CD4-positive, alpha-beta T cell treated with Interleukin-4 for 1 hour (primary cell): ENCODE results near the gene ENTPD3.

ENCODE experiments used
- DNase-seq, 2 donors: peaks; one replicate each; pipeline ENCODE4 v3.0.0-alpha.2; 2020 to 2022

Gene ENTPD3, protein sequence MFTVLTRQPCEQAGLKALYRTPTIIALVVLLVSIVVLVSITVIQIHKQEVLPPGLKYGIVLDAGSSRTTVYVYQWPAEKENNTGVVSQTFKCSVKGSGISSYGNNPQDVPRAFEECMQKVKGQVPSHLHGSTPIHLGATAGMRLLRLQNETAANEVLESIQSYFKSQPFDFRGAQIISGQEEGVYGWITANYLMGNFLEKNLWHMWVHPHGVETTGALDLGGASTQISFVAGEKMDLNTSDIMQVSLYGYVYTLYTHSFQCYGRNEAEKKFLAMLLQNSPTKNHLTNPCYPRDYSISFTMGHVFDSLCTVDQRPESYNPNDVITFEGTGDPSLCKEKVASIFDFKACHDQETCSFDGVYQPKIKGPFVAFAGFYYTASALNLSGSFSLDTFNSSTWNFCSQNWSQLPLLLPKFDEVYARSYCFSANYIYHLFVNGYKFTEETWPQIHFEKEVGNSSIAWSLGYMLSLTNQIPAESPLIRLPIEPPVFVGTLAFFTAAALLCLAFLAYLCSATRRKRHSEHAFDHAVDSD

GRCh38 chr3:40387001-40387894 is at the start of gene ENTPD3:
ENTPD3 (plus strand) TSS chr3:40387184; CDS start chr3:40388058, 874 bp downstream.
- DNase-seq: peak in 1 of 2 donors; percentile 14

GRCh38 chr3:40339871-40340270 is 47.1 kb upstream of the ENTPD3 start:
- DNase-seq: no peak

- no peak for DNase-seq
These were observed 46.3 kb upstream of the ENTPD3 start for GRCh38 chr3:40340541-40341170.

DNA sequence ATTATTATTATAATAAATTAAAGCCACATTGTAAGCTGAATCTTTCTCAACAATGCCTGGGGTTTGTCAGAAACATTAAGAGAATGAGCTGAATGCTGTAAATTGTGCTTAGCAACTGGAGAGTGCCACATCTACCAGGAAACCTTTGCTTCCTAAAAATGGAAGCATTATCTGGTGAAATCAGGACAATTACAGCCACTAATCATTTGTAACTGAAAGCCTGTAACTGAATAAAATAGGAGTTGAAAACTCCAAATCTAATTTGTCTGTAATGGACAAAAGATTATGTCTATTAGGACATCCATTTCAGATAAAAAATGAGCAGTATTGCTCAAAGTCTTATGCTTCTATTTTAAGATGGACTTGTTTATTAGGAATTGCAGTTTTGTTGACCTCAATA is 45.3 kb upstream of the ENTPD3 start:
- no peak for DNase-seq

- DNase-seq: no peak
These were observed 36.5 kb upstream of the ENTPD3 start for GRCh38 chr3:40350529-40350928.

- no peak for DNase-seq
These were observed 31.6 kb upstream of the ENTPD3 start for GRCh38 chr3:40355410-40355809.

DNA sequence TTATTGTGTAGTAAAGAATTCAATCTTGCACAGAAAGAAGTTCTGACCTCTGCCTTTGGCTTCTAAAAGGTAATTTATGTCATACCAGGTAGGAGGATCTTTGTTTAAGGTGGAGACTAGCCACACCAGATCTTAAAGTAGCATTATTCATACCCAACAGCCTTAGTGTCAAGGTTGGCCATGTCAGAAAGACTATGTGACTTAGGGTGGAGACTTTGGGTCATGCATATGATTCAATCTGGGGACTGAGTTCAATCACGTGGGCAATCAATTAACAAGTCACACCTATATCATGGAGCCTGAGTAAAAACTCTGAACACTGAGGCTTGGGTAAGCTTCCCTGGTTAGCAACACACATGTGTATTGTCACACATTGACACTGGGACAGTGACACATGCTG is 28.5 kb upstream of the ENTPD3 start:
- no peak for DNase-seq

DNA sequence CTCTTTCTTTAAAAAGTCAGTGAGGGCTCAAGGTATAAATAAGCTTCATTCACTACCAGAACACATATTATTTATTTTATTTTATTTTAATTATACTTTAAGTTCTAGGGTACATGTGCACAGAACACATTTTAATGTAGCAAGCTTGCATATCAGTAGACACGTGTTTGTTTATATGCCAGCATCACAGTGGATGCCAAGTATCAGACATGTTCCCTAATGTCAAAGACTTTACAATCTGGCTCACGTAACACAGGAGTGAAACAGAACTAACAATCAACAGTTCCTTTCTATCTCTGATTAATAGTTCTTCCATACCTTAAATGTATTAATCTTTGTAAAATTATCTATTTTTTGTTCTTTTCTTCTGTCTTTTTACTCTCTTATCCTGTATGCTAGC is 23.3 kb upstream of the ENTPD3 start:
- DNase-seq: no peak

DNA sequence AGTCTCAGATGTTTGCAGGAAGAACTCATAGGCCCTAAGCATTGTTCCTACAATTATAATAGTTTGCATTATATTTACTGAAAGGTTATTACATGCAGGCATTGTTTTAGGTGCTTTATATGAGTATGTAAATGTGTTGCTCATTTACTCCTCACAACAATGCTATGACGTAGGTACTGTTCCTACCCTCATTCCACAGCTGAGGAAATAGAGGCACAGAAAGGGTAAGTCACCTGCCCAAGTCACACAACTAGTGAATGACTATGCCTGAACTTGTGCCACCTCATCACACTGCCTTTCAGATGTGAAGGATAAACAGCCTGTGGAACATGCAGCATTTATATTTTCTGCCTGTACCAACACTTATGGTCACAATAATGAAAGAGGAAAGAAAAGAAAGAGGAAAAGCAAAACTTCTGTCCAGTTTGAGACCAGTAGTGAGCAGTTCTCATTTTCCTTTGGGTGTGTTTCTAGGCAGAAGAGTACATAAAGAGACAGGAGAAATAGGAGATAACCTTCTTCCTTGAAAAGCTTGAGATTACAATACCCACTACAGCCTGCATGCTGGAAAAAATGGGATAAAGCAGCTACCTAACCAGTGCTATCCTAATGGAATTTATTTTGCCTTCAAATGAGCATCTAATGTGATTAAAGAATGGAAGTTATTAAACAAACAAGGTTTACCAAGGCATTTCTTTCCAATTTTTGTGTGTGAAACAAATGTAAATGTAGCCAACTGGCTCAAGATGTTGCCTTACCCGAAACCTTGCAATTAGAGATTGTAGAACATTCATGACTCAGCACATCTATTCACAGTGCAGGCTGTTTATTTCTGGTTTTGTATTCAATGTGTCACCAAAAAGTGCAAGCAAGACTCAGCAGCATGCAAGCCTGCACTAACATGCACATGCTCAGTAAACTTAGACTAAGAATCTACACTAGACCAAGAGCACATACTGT is 20.5 kb upstream of the ENTPD3 start:
- no peak for DNase-seq

DNA sequence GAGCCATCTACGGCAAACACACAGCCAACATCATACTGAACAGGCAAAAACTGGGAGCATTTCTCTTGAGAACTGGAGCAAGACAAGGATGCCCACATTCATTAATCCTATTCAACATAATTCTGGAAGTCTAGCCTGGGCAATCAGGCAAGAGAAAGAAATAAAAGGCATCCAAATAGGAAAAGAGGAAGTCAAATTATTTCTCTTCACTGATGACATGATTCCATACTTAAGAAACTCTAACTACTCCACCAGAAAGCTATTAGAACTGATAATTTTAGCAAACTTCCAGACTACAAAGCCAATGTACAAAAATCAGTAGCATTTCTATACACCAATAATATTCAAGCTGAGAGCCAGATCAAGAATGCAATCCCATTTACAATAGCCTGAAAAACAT is 17.3 kb upstream of the ENTPD3 start:
- DNase-seq: no peak

DNA sequence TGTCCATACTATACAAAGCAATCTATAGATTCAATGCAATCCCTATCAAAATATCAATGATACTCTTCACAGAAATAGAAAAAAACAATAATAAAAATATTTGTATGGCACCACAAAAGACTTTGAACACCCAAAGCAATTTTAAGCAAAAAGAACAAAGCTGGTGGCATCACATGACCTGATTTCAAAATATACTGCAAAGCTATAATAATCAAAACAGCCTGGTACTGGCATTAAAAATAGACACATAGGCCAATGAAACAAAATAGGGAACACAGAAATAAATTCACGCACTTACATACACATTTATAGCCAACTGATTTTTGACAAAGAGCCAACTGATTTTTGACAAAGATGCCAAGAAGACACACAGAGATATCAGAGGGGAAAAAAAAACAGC is 9.2 kb upstream of the ENTPD3 start:
- DNase-seq: no peak

GRCh38 chr3:40379674-40380306 is 7.2 kb upstream of the ENTPD3 start:
- no peak for DNase-seq

- no peak for DNase-seq
These were observed 4.9 kb upstream of the ENTPD3 start for GRCh38 chr3:40381904-40382616.

GRCh38 chr3:40382617-40382979 is 4.4 kb upstream of the ENTPD3 start:
- no peak for DNase-seq

DNA sequence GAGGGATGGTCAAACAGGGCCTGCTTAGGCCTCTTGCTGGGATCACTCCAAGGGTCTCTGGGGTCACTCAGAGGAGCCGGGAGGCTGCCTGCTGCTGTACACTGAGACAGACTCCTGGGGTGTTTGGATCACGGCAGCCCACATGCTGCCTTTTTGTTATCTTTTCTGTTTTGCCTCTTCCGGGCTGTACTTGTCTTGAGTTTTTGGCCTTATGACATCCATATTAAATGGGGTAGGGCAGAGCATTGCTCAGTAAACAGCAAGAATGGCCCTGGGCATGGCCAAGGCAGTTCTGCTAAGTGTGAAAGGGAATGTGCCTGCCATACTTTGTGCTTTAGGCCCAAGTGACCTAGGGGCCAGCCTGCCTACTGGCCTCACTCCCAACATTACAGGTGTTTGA is 771 bp upstream of the ENTPD3 start:
- DNase-seq: no peak

GRCh38 chr3:40387895-40388254 is 891 bp downstream of the ENTPD3 start:
- no peak for DNase-seq

DNA sequence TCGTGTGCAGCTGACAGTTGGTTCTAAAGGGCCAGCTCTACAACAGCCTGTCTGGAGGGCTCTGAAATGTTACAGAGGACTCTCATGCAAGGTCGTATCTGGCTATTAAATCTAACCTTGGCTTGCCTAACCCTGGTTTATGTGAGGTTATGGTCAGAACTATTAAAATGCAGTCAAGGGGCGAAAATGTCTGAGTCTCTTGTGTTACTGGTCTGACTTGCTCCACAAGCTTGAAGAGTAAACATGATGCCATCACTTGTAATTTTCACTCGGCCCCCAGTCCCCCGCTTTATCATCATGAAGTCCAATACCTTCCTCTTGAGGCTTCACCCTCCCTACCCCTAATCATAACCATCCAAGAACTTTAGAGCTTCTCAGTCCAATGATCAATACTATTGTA is 9.4 kb downstream of the ENTPD3 start:
- DNase-seq: no peak

GRCh38 chr3:40397129-40397528 is 10.1 kb downstream of the ENTPD3 start:
- DNase-seq: no peak

DNA sequence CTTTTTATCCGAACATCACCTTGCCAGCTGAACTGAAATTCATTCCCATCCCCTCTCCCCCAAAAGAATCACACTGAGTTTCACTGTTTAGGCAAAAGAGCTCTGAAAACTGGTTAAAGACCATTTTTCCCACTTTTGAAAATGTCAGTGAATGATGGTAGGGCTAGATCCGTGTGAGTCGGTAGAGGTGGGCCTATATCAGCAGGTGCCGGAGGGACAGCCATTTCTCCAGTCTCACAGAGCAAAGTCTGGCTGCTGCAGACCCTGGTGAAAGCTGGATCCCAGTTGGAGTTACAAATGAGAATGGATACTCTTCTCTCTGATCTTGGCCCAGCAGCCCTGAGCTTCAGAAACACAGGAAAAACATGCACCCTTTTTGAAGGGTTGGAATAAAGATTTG is 10.9 kb downstream of the ENTPD3 start:
- no peak for DNase-seq

GRCh38 chr3:40398346-40398745 is 11.4 kb downstream of the ENTPD3 start:
- no peak for DNase-seq

DNA sequence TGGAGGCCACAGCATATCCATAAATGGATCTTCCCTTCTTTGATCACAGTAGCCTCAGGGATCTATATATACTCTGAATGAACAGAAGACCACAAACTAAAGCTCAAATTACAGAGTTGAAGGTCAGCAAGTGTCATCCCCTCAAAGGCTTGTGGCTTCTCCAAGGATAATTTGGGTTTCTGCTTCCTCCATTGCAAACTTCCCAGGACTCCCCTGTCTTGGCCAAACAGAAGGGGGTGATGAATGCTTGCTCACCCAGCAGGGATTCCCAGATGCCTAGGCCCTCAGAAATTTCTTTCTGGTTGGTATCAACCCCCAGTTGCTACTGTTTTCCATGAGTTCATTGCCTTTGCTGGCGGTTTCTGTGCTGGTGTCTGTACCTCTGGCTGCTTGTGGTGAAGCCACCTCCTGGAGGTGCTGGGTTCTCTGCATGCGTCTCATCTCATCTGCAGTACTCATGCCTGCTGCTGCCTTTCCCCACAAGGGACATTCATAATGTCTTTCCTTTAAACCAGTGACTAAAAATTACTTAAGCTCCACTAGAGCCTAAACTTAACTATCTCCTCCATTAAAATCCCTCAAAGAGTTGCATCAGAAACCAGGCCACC is 17.7 kb downstream of the ENTPD3 start:
- no peak for DNase-seq
